Left lung (tissue), 14 donors: ENCODE results near the gene MCM3. TPM values are rescaled to one million over a fixed set of nuclear protein-coding genes. Genes with fewer than 3 reads are reported as not detected.
A peak's percentile ranks its signal among the peaks of the same experiment; 100 is the strongest.

ENCODE experiments used
- ATAC-seq: fragments of 200-7000 bp; cut with Tn5 transposase; one replicate; pipeline ENCODE4 v1.9.1; 2020; ENCODE audit warnings: moderate library complexity
- DNase-seq, 4 donors: peaks; one replicate each; pipeline ENCODE4 v3.0.0-alpha.2; 2013 to 2020
- H3K27ac ChIP-seq, 2 donors: fragments of 200-600 bp; sonication (generic) in 1 of 2; one replicate each; pipeline versions ENCODE4 v1.5.0 to v1.8.0; 2020 to 2021
- H3K27me3 ChIP-seq, 2 donors: fragments of 200-600 bp; sonication (generic) in 1 of 2; one replicate each; pipeline versions ENCODE4 v1.5.0 to v1.8.0; 2020 to 2021
- H3K36me3 ChIP-seq, 2 donors: fragments of 200-600 bp; sonication (generic) in 1 of 2; one replicate each; pipeline versions ENCODE4 v1.5.0 to v1.8.0; 2020 to 2021
- H3K4me1 ChIP-seq, 2 donors: fragments of 200-600 bp; one replicate each; pipeline ENCODE4 v1.8.0; 2021
- H3K4me3 ChIP-seq, 2 donors: fragments of 200-600 bp; sonication (generic) in 1 of 2; one replicate each; pipeline versions ENCODE4 v1.5.0 to v1.8.0; 2020 to 2021; ENCODE audit warnings: mild to moderate bottlenecking in 1 of 2
- H3K9me3 ChIP-seq, 2 donors: fragments of 200-600 bp; sonication (generic) in 1 of 2; one replicate each; pipeline versions ENCODE4 v1.5.0 to v1.8.0; 2020 to 2021
- CTCF ChIP-seq, 2 donors: fragments of 200-600 bp; sonication (generic) in 1 of 2; IDR thresholded peaks; one replicate each; pipeline versions ENCODE4 v1.5.0 to v1.8.0; 2021; ENCODE audit warnings: antibody characterized with exemption in 2 of 2
- intact Hi-C, 2 donors: fragments of 100-400 bp; cut with DNase I; formaldehyde crosslinking; loops; one replicate each; pipeline versions ENCODE4 v1.11.2 to v1.14.2; 2022
- long read RNA-seq, 12 donors: library from polyadenylated mRNA in 2 of 12; unstranded in 2 of 12; transcript quantifications; one replicate each; pipeline ENCODE4 v2.0.0 and lab custom pipeline, GENCODE V29; 2019 to 2026
- polyA plus RNA-seq, 6 donors: library from polyadenylated mRNA; unstranded; fragments of 120-200 nt; gene quantifications; one replicate each; pipeline ENCODE4 v1.2.1, GENCODE V29; 2013; ENCODE audit not compliant: insufficient read length in 6 of 6
- total RNA-seq, 2 donors: library from RNA; stranded (reverse); fragmentation: NEBNext Ultra II Directional; extraction: Animal tissue kit (Norgen Biotek cat#: 25700); gene quantifications; one replicate each; pipeline ENCODE4 v1.2.1, GENCODE V29; 2021
- donor health status: DM: no; HTN: yes; CAD: no.
- donor health status: DM: no; HTN: no; CAD: no.

The MCM3 gene
- total RNA-seq (10 to 100 TPM; 38.9 to 67.6 TPM), polyA plus RNA-seq (100 to 1,000 TPM in 2 of 6 donors, 10 to 100 TPM in 4; 94.0 to 122 (median 97.7) TPM)
- long read RNA-seq, donor 1, transcript MCM3-201 (17 exons, 3,083 nt): major isoform, 13 of 26 reads
- long read RNA-seq, donor 1, partial matches to known transcripts: 13 of 26 reads
- long read RNA-seq, donor 1, other reads (novel, unspliced or antisense): 0 of 26 reads
- long read RNA-seq, donor 2, transcript MCM3-201 (17 exons, 3,083 nt): major isoform, 11 of 38 reads
- long read RNA-seq, donor 2, partial matches to known transcripts: 27 of 38 reads
- long read RNA-seq, donor 2, other reads (novel, unspliced or antisense): 0 of 38 reads
- long read RNA-seq, donor 3, transcript MCM3-201 (17 exons, 3,083 nt): major isoform, 22 of 27 reads
- long read RNA-seq, donor 3, partial matches to known transcripts: 5 of 27 reads
- long read RNA-seq, donor 3, other reads (novel, unspliced or antisense): 0 of 27 reads
- long read RNA-seq, donor 4, transcript MCM3-201 (17 exons, 3,083 nt): major isoform, 7 of 16 reads
- long read RNA-seq, donor 4, partial matches to known transcripts: 5 of 16 reads
- long read RNA-seq, donor 4, other reads (novel, unspliced or antisense): 4 of 16 reads
- long read RNA-seq, donor 5, transcript MCM3-201 (17 exons, 3,083 nt): major isoform, 15 of 15 reads
- long read RNA-seq, donor 5, partial matches to known transcripts: 0 of 15 reads
- long read RNA-seq, donor 5, other reads (novel, unspliced or antisense): 0 of 15 reads
- long read RNA-seq, donor 6, transcript MCM3-201 (17 exons, 3,083 nt): major isoform, 12 of 13 reads
- long read RNA-seq, donor 6, partial matches to known transcripts: 0 of 13 reads
- long read RNA-seq, donor 6, other reads (novel, unspliced or antisense): 0 of 13 reads
- long read RNA-seq, donor 7, transcript MCM3-201 (17 exons, 3,083 nt): major isoform, 11 of 11 reads
- long read RNA-seq, donor 7, partial matches to known transcripts: 0 of 11 reads
- long read RNA-seq, donor 7, other reads (novel, unspliced or antisense): 0 of 11 reads
- long read RNA-seq, donor 8, transcript MCM3-201 (17 exons, 3,083 nt): major isoform, 10 of 22 reads
- long read RNA-seq, donor 8, partial matches to known transcripts: 10 of 22 reads
- long read RNA-seq, donor 8, other reads (novel, unspliced or antisense): 0 of 22 reads
- long read RNA-seq, donor 9: 0 reads
- long read RNA-seq, donor 10, transcript MCM3-201 (17 exons, 3,083 nt): major isoform, 13 of 18 reads
- long read RNA-seq, donor 10, partial matches to known transcripts: 4 of 18 reads
- long read RNA-seq, donor 10, other reads (novel, unspliced or antisense): 0 of 18 reads
- long read RNA-seq, donor 11, partial matches to known transcripts: 0 of 3 reads
- long read RNA-seq, donor 11, other reads (novel, unspliced or antisense): 0 of 3 reads
- long read RNA-seq, donor 12, transcript MCM3-201 (17 exons, 3,083 nt): major isoform, 6 of 6 reads
- long read RNA-seq, donor 12, partial matches to known transcripts: 0 of 6 reads
- long read RNA-seq, donor 12, other reads (novel, unspliced or antisense): 0 of 6 reads

- DNase-seq (peak; percentile 94 to 99 (median 98)), ATAC-seq (peak; percentile 99)
- H3K4me3 ChIP-seq: peak within 1 kb of the TSS; percentile 63 to 85
- no peaks in the 10 kb centered on the region for H3K27me3 ChIP-seq
- no peaks in the 10 kb centered on the region for H3K9me3 ChIP-seq
- H3K27ac ChIP-seq: peak within 1 kb of the TSS; percentile 66 to 68
- H3K36me3 ChIP-seq: peaks cover 0 to 32% of the 10 kb centered on the region in 2 donors
- peaks cover 6 to 31% of the 10 kb centered on the region in 2 donors for H3K4me1 ChIP-seq
- peak in 1 of 2 donors; percentile 4 for TF ChIP-seq CTCF (IDR thresholded peaks at IDR 0.05)
- intact Hi-C loops: loop anchor here in 1 of 2 donors (5.0 kb wide), 1 partner anchor 113 kb away; no protein-coding TSS in a partner anchor
These were observed at the start of gene MCM3 for GRCh38 chr6:52284460-52285176. Gene MCM3 (minus strand): TSS chr6:52284742. CDS start chr6:52284674, 68 bp downstream.

GRCh38 chr6:52333840-52334200 is 49.3 kb upstream of the MCM3 start:
- peak; percentile 25 for ATAC-seq
- intact Hi-C loops: no loop called here

GRCh38 chr6:52331793-52332457 is 47.4 kb upstream of the MCM3 start:
- intact Hi-C loops: no loop called here
- ATAC-seq: no peak
- H3K27ac ChIP-seq: no peak overlapping the region
- no peaks in the 10 kb centered on the region for H3K27me3 ChIP-seq
- DNase-seq: no peak
- H3K4me1 ChIP-seq: peaks cover 6 to 28% of the 10 kb centered on the region in 2 donors
- TF ChIP-seq CTCF (IDR thresholded peaks at IDR 0.05): no peak
- no peaks in the 10 kb centered on the region for H3K9me3 ChIP-seq
- no peak overlapping the region for H3K4me3 ChIP-seq
- no peaks in the 10 kb centered on the region for H3K36me3 ChIP-seq

More at GRCh38 chr6:52333840-52334200, 49.3 kb upstream of the MCM3 start:
- no peak for DNase-seq
- Histone ChIP-seq H3K36me3 (no peaks in the 10 kb centered on the region), H3K4me3 (no peak overlapping the region), H3K9me3 (no peaks in the 10 kb centered on the region), H3K27me3 (no peaks in the 10 kb centered on the region), H3K4me1 (peaks cover 6 to 20% of the 10 kb centered on the region in 2 donors), H3K27ac (peak overlapping the region in 1 of 2 donors; percentile 66)
- TF ChIP-seq CTCF (IDR thresholded peaks at IDR 0.05): no peak

- peaks cover 6 to 28% of the 10 kb centered on the region in 2 donors for H3K4me1 ChIP-seq
- intact Hi-C loops: no loop called here
- DNase-seq: peak in 2 of 4 donors; percentile 32 to 51
These were observed 45.9 kb upstream of the MCM3 start for GRCh38 chr6:52330470-52330869.

More at GRCh38 chr6:52330470-52330869, 45.9 kb upstream of the MCM3 start:
- ATAC-seq: peak; percentile 74
- TF ChIP-seq CTCF (IDR thresholded peaks at IDR 0.05): no peak
- Histone ChIP-seq H3K4me3 (no peak overlapping the region), H3K9me3 (no peaks in the 10 kb centered on the region), H3K27me3 (no peaks in the 10 kb centered on the region), H3K27ac (peak overlapping the region; percentile 23 to 67), H3K36me3 (no peaks in the 10 kb centered on the region)
